ENCODE measurements around the gene TMEM170A. TPM values are rescaled to one million over a fixed set of nuclear protein-coding genes. Genes with fewer than 3 reads are reported as not detected.

TMEM170A gene
- polyA plus RNA-seq, 1 donor = 43.0 TPM

DNA sequence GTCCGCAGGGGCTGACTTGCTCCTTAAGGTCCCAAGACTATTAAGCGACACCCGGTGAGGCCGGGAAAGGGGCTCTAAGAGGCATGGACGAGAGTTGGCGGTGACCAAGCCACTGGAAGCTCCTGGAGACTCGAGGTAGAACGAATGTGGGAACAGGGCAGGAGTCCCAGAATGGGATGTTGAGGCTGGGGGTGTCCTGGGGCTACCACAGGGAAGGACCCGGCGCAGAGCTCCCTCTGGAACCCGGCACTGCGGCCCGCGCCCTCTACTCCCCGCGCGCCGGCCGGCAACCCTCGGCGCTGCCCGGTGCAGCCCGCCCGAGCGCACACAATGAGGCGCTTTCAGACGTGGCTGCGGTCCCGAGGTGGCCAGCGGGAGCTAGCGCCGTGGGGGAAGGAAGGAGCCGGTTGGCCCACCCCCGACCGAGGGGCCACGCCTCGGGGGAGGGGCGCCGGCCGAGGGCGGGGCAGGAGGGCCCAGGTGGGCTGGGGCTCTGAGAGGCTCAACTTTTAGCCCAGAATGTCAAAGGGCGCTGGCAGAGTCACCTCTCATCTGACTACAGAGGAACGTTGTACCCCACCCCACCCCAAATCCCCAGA lies 30.7 kb upstream of the TMEM170A start, which contains the start of gene CHST6:
Gene CHST6 (minus strand): TSS at position 366 of the 599 bp plus-strand sequence. CDS start 15,613 bp downstream, outside the sequence.
- Histone ChIP-seq H3K9me3 (ENCODE audit: control insufficient read depth, low read depth, low read length) (no peaks in the 10 kb centered on the region), H3K4me3 (ENCODE audit: low read length) (peak within 1 kb of the TSS; percentile 10), H3K27ac (ENCODE audit: low read length) (no peak within 1 kb of the TSS), H3K27me3 (ENCODE audit: control insufficient read depth, insufficient read depth, low read length) (peaks cover 19% of the 10 kb centered on the region), H3K4me1 (ENCODE audit: control insufficient read depth, insufficient read depth, low read length) (peaks cover 4% of the 10 kb centered on the region), H3K36me3 (ENCODE audit: control insufficient read depth, insufficient read depth, low read length) (no peaks in the 10 kb centered on the region)
- no CpG with 5 or more reads among the region's 43 CpGs for WGBS (ENCODE audit: insufficient coverage, low lambda C conversion rate)
- DNase-seq = peak in 1 of 2 donors; percentile 44

DNA sequence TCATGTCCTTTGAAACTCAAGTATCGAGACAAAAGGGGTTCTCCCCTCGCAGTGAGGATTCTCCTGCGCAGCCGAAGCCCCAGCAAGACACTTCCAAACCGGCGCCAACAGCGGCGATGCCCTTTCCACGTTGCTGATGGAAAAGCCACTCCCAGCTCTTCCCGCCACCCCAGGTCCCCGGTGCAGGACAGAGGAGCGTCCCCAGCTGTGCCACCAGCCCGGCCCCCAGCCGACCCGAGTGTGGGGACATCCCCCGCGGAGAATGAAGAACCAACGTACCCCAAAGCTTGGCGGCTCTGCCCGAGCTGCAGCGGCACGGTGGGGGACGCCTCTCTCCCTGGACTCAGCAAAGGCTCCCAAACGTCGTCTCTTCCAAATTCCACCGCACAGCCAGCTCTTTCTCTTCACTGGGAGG lies 30.2 kb upstream of the TMEM170A start:
- peak overlapping the region; percentile 10 for H3K4me3 ChIP-seq (ENCODE audit: low read length)
- DNase-seq = peak in 1 of 2 donors; percentile 11
- H3K36me3 ChIP-seq (ENCODE audit: control insufficient read depth, insufficient read depth, low read length) = no peaks in the 10 kb centered on the region
- no CpG with 5 or more reads among the region's 26 CpGs for WGBS (ENCODE audit: insufficient coverage, low lambda C conversion rate)
- peaks cover 4% of the 10 kb centered on the region for H3K4me1 ChIP-seq (ENCODE audit: control insufficient read depth, insufficient read depth, low read length)
- H3K27ac ChIP-seq (ENCODE audit: low read length) = no peak overlapping the region
- peaks cover 19% of the 10 kb centered on the region for H3K27me3 ChIP-seq (ENCODE audit: control insufficient read depth, insufficient read depth, low read length)
- H3K9me3 ChIP-seq (ENCODE audit: control insufficient read depth, low read depth, low read length) = no peaks in the 10 kb centered on the region

DNA sequence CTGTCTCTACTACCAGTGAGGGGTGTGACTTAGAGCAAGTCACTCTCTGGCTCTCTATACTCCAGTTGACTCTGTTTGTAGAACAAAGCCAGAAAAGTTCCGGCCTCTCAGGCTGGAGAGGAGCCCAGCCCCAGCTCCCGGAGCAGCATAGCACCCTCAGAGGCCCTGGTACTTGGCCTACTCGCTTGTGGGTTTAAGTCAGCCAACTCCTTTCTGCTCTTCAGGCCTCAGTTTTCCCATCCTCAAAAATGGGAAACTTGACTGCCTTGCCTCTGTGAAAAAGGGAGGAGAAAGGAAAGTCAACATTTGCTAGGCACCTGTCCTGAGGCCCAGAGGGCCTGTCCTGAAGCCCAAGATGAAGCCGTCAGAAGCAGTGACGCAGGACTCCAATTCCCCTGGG lies 29.7 kb upstream of the TMEM170A start:
- Histone ChIP-seq H3K27me3 (ENCODE audit: control insufficient read depth, insufficient read depth, low read length) (peaks cover 19% of the 10 kb centered on the region), H3K27ac (ENCODE audit: low read length) (no peak overlapping the region), H3K9me3 (ENCODE audit: control insufficient read depth, low read depth, low read length) (no peaks in the 10 kb centered on the region), H3K4me1 (ENCODE audit: control insufficient read depth, insufficient read depth, low read length) (peaks cover 4% of the 10 kb centered on the region), H3K4me3 (ENCODE audit: low read length) (no peak overlapping the region), H3K36me3 (ENCODE audit: control insufficient read depth, insufficient read depth, low read length) (no peaks in the 10 kb centered on the region)
- no CpG with 5 or more reads among the region's 5 CpGs for WGBS (ENCODE audit: insufficient coverage, low lambda C conversion rate)
- no peak for DNase-seq

DNA sequence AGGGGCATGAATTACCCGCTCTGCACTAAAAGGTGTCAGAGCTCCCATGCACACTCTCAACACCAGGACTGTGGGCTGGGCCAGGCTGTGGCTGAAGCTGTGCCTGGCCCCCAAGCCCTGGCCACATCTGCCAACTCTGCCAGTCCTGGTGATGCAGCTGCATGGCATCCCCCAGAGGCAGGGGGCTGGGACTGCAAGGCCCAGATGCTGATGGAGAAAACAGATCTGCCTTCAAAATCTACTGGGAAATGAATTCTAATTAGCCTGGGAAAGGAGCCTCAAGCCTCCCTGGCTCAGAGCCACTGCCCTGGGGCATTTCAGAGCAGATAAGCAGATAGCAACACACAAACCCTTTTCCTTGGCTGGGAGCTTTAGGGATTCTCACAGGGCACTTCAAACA lies 27.4 kb upstream of the TMEM170A start:
- H3K36me3 ChIP-seq (ENCODE audit: control insufficient read depth, insufficient read depth, low read length) = no peaks in the 10 kb centered on the region
- no peaks in the 10 kb centered on the region for H3K9me3 ChIP-seq (ENCODE audit: control insufficient read depth, low read depth, low read length)
- WGBS (ENCODE audit: insufficient coverage, low lambda C conversion rate) = no CpG with 5 or more reads among the region's 1 CpG
- H3K4me3 ChIP-seq (ENCODE audit: low read length) = no peak overlapping the region
- H3K27ac ChIP-seq (ENCODE audit: low read length) = no peak overlapping the region
- DNase-seq = no peak
- H3K27me3 ChIP-seq (ENCODE audit: control insufficient read depth, insufficient read depth, low read length) = peaks cover 19% of the 10 kb centered on the region
- H3K4me1 ChIP-seq (ENCODE audit: control insufficient read depth, insufficient read depth, low read length) = peaks cover 9% of the 10 kb centered on the region

DNA sequence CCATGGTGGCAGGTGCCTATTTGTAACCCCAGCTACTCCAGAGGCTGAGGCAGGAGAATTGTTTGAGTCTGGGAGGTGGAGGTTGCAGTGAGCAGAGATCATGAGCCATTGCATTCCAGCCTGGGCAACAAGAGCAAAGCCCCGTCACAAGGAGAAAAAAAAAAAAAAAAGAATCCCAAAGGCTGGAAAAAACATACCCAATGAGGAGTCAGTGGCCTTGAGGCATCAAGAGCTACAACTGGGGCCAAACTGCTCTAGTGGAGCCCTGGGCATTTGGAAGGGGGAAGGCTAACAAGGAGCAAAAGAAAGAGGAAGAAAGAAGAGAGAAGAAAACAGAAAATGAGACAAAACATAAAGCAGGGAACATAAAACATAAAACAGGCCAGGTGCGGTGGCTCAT lies 23.8 kb upstream of the TMEM170A start:
- H3K27me3 ChIP-seq (ENCODE audit: control insufficient read depth, insufficient read depth, low read length) = no peaks in the 10 kb centered on the region
- no peak overlapping the region for H3K4me3 ChIP-seq (ENCODE audit: low read length)
- no peaks in the 10 kb centered on the region for H3K9me3 ChIP-seq (ENCODE audit: control insufficient read depth, low read depth, low read length)
- DNase-seq = no peak
- WGBS (ENCODE audit: insufficient coverage, low lambda C conversion rate) = 100% methylated on average over 1 of the region's 2 CpGs
- peaks cover 19% of the 10 kb centered on the region for H3K4me1 ChIP-seq (ENCODE audit: control insufficient read depth, insufficient read depth, low read length)
- H3K36me3 ChIP-seq (ENCODE audit: control insufficient read depth, insufficient read depth, low read length) = no peaks in the 10 kb centered on the region
- no peak overlapping the region for H3K27ac ChIP-seq (ENCODE audit: low read length)

DNA sequence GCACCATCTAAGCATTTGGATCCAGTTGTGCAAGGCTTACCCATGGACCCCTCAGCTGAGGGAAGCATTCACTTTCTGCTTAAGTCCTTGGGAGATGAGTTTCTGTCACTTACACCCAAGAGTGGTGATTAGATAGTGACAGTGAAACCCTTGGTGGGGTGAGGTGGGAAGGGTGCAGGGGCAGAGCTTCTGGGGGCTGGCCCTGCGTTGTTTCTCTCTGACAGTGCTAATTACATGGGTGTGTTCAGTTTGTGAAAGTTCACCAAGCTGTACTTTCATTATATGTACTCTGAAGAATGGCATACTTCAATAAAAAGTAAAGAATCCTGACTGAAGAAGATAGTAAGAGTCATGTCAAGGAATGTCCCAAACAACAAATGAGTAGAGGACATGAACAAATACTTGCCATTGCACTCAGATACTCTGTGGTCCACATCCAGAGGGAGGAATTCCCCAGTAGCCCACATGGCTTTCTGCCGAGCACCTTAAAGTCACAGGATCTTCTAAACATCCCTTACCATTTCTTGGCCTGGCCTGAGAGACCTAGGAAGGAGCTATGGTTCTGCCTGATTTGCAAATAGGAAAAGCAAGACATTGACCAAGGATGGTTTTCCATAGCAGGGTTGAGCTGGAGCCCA lies 22.3 kb upstream of the TMEM170A start:
- H3K27me3 ChIP-seq (ENCODE audit: control insufficient read depth, insufficient read depth, low read length) = no peaks in the 10 kb centered on the region
- H3K27ac ChIP-seq (ENCODE audit: low read length) = peak overlapping the region; percentile 58
- DNase-seq = peak; percentile 55 to 82
- WGBS (ENCODE audit: insufficient coverage, low lambda C conversion rate) = no CpG with 5 or more reads among the region's 2 CpGs
- H3K36me3 ChIP-seq (ENCODE audit: control insufficient read depth, insufficient read depth, low read length) = no peaks in the 10 kb centered on the region
- H3K4me1 ChIP-seq (ENCODE audit: control insufficient read depth, insufficient read depth, low read length) = peaks cover 19% of the 10 kb centered on the region
- no peaks in the 10 kb centered on the region for H3K9me3 ChIP-seq (ENCODE audit: control insufficient read depth, low read depth, low read length)
- H3K4me3 ChIP-seq (ENCODE audit: low read length) = no peak overlapping the region

DNA sequence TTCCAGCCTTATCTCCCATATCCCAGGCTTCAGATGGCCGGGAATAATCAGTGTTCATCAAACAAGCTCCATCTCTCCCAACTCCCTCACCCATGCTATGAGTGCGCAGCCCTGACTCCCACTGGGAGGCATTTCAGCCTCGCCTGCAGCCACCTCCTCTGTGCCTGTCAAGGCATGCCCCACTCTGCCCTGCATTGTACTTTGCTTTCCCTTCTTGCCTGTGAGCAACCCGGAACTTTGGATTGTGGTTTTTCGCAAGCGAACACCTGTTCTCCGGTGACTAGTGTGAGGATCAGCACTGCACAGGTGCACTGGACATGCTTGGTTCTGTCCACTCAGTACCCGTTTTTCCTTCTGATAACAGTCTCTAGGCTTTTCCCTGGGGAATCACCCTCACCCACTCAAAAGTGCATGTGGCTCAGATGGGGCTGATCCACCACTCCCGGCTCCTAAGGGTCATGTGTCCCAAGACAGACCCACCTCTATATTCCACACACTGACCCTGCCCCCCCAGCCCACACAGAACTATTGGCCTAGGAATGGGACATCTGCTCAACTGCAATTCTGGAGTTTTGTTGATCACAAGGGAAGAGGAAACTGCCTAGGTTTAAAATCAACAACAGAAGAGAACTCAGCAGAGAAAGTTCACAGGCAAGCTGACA lies 21.7 kb upstream of the TMEM170A start:
- no peaks in the 10 kb centered on the region for H3K27me3 ChIP-seq (ENCODE audit: control insufficient read depth, insufficient read depth, low read length)
- H3K27ac ChIP-seq (ENCODE audit: low read length) = peak overlapping the region; percentile 58
- DNase-seq = peak; percentile 71 to 86
- H3K9me3 ChIP-seq (ENCODE audit: control insufficient read depth, low read depth, low read length) = no peaks in the 10 kb centered on the region
- 0% methylated on average over 1 of the region's 9 CpGs for WGBS (ENCODE audit: insufficient coverage, low lambda C conversion rate)
- H3K36me3 ChIP-seq (ENCODE audit: control insufficient read depth, insufficient read depth, low read length) = no peaks in the 10 kb centered on the region
- no peak overlapping the region for H3K4me3 ChIP-seq (ENCODE audit: low read length)
- H3K4me1 ChIP-seq (ENCODE audit: control insufficient read depth, insufficient read depth, low read length) = peaks cover 19% of the 10 kb centered on the region

DNA sequence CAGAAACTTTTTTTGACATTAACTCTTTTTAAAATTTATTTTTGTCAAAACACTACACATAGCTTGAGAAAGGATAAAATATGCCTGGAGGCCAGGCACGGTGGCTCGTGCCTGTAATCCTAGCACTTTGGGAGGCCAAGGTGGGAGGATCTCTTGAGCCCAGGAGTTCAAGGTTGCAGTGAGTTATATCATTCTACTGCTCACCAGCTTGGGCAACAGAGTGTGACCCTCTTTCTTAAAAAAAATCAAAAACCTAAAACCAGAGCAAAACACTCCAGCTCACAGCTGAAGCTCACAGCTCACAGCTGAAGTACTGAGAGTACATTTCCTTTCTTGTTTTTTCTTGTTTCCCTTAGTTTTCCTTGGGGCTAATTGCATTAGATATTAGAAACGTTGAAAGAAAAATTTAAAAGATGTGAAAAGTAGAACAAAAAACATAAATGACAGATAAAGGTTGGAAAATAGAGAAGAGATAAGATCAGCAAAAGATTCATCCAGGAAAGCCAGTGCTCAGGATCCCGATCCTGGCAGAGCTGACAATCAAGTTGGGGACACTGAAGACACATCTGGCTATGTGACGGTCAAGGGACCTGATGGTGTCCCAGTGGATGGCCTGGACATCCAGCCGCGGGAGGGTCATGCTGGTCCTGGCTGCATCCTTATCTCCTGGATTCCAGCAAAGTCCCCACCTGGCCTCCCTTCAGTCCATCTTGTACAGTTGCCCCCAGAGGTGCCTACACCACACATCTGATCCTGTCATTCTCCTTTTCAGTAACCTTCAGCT lies 20.9 kb upstream of the TMEM170A start:
- no peak for DNase-seq
- no peak overlapping the region for H3K27ac ChIP-seq (ENCODE audit: low read length)
- WGBS (ENCODE audit: insufficient coverage, low lambda C conversion rate) = 88% methylated on average over 1 of the region's 7 CpGs
- no peak overlapping the region for H3K4me3 ChIP-seq (ENCODE audit: low read length)
- no peaks in the 10 kb centered on the region for H3K36me3 ChIP-seq (ENCODE audit: control insufficient read depth, insufficient read depth, low read length)
- peaks cover 19% of the 10 kb centered on the region for H3K4me1 ChIP-seq (ENCODE audit: control insufficient read depth, insufficient read depth, low read length)
- no peaks in the 10 kb centered on the region for H3K27me3 ChIP-seq (ENCODE audit: control insufficient read depth, insufficient read depth, low read length)
- no peaks in the 10 kb centered on the region for H3K9me3 ChIP-seq (ENCODE audit: control insufficient read depth, low read depth, low read length)

DNA sequence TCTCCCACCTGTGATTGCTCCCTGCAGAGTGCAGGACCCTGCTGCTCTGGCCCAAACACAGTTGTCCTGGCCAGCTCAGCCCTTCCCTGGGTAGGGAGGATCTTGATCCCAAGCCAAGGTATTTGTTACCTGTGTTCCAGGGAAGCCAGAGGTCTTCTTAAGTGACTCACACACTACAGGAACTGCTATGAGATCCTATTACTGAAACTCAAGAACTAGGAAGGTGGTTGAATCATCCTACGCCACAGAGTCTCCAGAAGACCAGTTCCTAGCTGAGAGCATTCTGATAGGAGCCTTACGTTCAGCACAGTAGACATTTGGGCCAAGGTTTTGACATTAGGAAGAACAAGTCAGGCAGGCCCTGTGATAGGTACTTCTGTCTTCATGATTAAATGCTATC lies 18.7 kb upstream of the TMEM170A start:
- Histone ChIP-seq H3K36me3 (ENCODE audit: control insufficient read depth, insufficient read depth, low read length) (no peaks in the 10 kb centered on the region), H3K27ac (ENCODE audit: low read length) (no peak overlapping the region), H3K9me3 (ENCODE audit: control insufficient read depth, low read depth, low read length) (peaks cover 4% of the 10 kb centered on the region), H3K4me1 (ENCODE audit: control insufficient read depth, insufficient read depth, low read length) (peaks cover 19% of the 10 kb centered on the region), H3K27me3 (ENCODE audit: control insufficient read depth, insufficient read depth, low read length) (no peaks in the 10 kb centered on the region), H3K4me3 (ENCODE audit: low read length) (no peak overlapping the region)
- DNase-seq = no peak
- WGBS (ENCODE audit: insufficient coverage, low lambda C conversion rate) = no CpG with 5 or more reads among the region's 2 CpGs
